A673 (cell line): ENCODE data around the gene PLCD1. TPM values are rescaled to one million over a fixed set of nuclear protein-coding genes. Genes with fewer than 3 reads are reported as not detected.

Source experiments
- BruUV-seq: library from RNA; stranded (reverse); fragments of 400-500 nt; replicated peaks from 2 replicates; lab custom pipeline; 2021; lab: Mats Ljungman, UMichigan
- CTCF ChIA-PET: fragments of 300-600 bp; sonication (Branson Sonifier 250); formaldehyde crosslinking; loops from one replicate; lab custom pipeline; 2022; ENCODE audit warnings: antibody characterized with exemption; lab: Charles Lee
- POLR2A ChIA-PET: fragments of 300-600 bp; sonication (Branson Sonifier 250); formaldehyde crosslinking; loops from one replicate; lab custom pipeline; 2022; ENCODE audit warnings: antibody characterized with exemption; ENCODE audit not compliant: low non-redundant PET; lab: Charles Lee
- DNase-seq: peaks from one replicate; pipeline ENCODE4 v3.0.0-alpha.2; 2015; ENCODE audit warnings: low spot score
- H3K27ac ChIP-seq: fragments of 200-600 bp; sonication (generic); 2 replicates; pipeline ENCODE4 v1.5.1; 2016; ENCODE audit warnings: mixed run types, low read depth, mild to moderate bottlenecking, mixed read lengths, antibody characterized with exemption, low read length; ENCODE audit not compliant: poor library complexity, severe bottlenecking
- H3K27me3 ChIP-seq: fragments of 200-600 bp; sonication (generic); replicated peaks from 2 replicates; pipeline ENCODE4 v1.6.1; 2017; ENCODE audit warnings: mixed run types, low read depth, mild to moderate bottlenecking, mixed read lengths, antibody characterized with exemption, low read length; ENCODE audit not compliant: insufficient read depth, poor library complexity
- H3K36me3 ChIP-seq: fragments of 200-600 bp; sonication (generic); 2 replicates; pipeline ENCODE4 v1.6.1; 2016; ENCODE audit warnings: mixed run types, mild to moderate bottlenecking, mixed read lengths, antibody characterized with exemption, low read length; ENCODE audit not compliant: insufficient read depth, poor library complexity, severe bottlenecking
- H3K4me1 ChIP-seq: fragments of 200-600 bp; sonication (generic); 2 replicates; pipeline ENCODE4 v1.6.1; 2017; ENCODE audit warnings: mixed run types, mild to moderate bottlenecking, mixed read lengths, antibody characterized with exemption, low read length; ENCODE audit not compliant: insufficient read depth, poor library complexity, severe bottlenecking
- H3K4me3 ChIP-seq: fragments of 200-600 bp; sonication (generic); 2 replicates; pipeline ENCODE4 v1.5.1; 2016; ENCODE audit warnings: low read depth, mixed run types, mild to moderate bottlenecking, mixed read lengths, low read length; ENCODE audit not compliant: poor library complexity, severe bottlenecking
- H3K9me3 ChIP-seq: fragments of 200-600 bp; sonication (generic); 2 replicates; pipeline ENCODE4 v1.6.1; 2016; ENCODE audit warnings: mixed run types, low read depth, mild to moderate bottlenecking, mixed read lengths, antibody characterized with exemption, low read length; ENCODE audit not compliant: poor library complexity, severe bottlenecking
- CTCF ChIP-seq: fragments of 300-800, 200-600 bp; sonication (generic); conservative IDR thresholded peaks from 2 replicates; pipeline ENCODE4 v1.5.1; 2017; ENCODE audit warnings: low read depth, mild to moderate bottlenecking, antibody characterized with exemption, low read length, moderate library complexity, mixed read lengths
- EZH2 ChIP-seq: fragments of 200-600 bp; sonication (generic); IDR thresholded peaks from 2 replicates; pipeline ENCODE4 v1.6.1; 2017; ENCODE audit warnings: borderline replicate concordance, low read depth, mild to moderate bottlenecking, mixed read lengths, antibody characterized with exemption, low read length; ENCODE audit not compliant: poor library complexity, severe bottlenecking
- intact Hi-C: fragments of 100-400 bp; cut with micrococcal nuclease; formaldehyde crosslinking; loops from one replicate; pipeline ENCODE4 v1.10.0; 2022; ENCODE audit not compliant: unreplicated experiment
- total RNA-seq: library from RNA; stranded (reverse); gene quantifications from 2 replicates; pipeline ENCODE4 v1.2.3, GENCODE V29; 2021

The PLCD1 gene
- total RNA-seq, 1 experiment from 2014 or later, result 1.1 TPM

GRCh38 chr3:37979541-37980461, 49.6 kb downstream of the PLCD1 start:
- Histone ChIP-seq H3K27ac (no peak overlapping the region), H3K36me3 (no peaks in the 10 kb centered on the region), H3K27me3 (no peaks in the 10 kb centered on the region), H3K4me3 (no peak overlapping the region), H3K9me3 (no peaks in the 10 kb centered on the region), H3K4me1 (no peaks in the 10 kb centered on the region)
- ChIA-PET POLR2A (interaction anchor here (0.6 kb wide), 1 partner anchor 244 kb away, joined by 3 read pairs; no protein-coding TSS in a partner anchor), CTCF (no interaction called here)
- intact Hi-C loops, result no loop called here
- TF ChIP-seq EZH2 (no peak), CTCF (no peak)
- DNase-seq, result no peak
- BruUV-seq, result no TSS peak

- intact Hi-C loops, result loop anchor here (1.0 kb wide), 1 partner anchor 119 kb away; no protein-coding TSS in a partner anchor
- POLR2A ChIA-PET, result no interaction called here
Measured at GRCh38 chr3:37974121-37975083, 55.0 kb downstream of the PLCD1 start.

More at GRCh38 chr3:37974121-37975083, 55.0 kb downstream of the PLCD1 start:
- CTCF ChIA-PET, result no interaction called here
- H3K9me3 ChIP-seq, result no peaks in the 10 kb centered on the region
- H3K36me3 ChIP-seq, result no peaks in the 10 kb centered on the region
- TF ChIP-seq CTCF (peak; percentile 67), EZH2 (no peak)
- no peaks in the 10 kb centered on the region for H3K4me1 ChIP-seq
- no peak overlapping the region for H3K4me3 ChIP-seq
- no peaks in the 10 kb centered on the region for H3K27me3 ChIP-seq
- no TSS peak for BruUV-seq
- peak; percentile 43 for DNase-seq
- no peak overlapping the region for H3K27ac ChIP-seq
